OCI-LY1 (cell line): ENCODE measurements around the gene ITGA7.

Experiments used
- H2AFZ ChIP-seq: fragments of 200-600 bp; sonication (generic), shearing (Covaris generic); 2 replicates; pipeline ENCODE4 v1.6.0; 2014; ENCODE audit warnings: antibody characterized with exemption, mild to moderate bottlenecking, low read length
- H3F3A ChIP-seq: fragments of 200-600 bp; sonication (generic), shearing (Covaris generic); 2 replicates; pipeline ENCODE4 v1.6.0; 2014; ENCODE audit warnings: mild to moderate bottlenecking, antibody characterized with exemption, low read length, moderate library complexity; ENCODE audit not compliant: insufficient read depth
- H3K27ac ChIP-seq: fragments of 200-600 bp; sonication (generic); 2 replicates; pipeline ENCODE4 v1.5.1; 2014; ENCODE audit warnings: low read length, mixed run types, mild to moderate bottlenecking, low read depth; ENCODE audit not compliant: poor library complexity, severe bottlenecking
- H3K27me3 ChIP-seq: fragments of 200-600 bp; sonication (generic); 2 replicates; pipeline ENCODE4 v1.6.0; 2014; ENCODE audit warnings: antibody characterized with exemption, mild to moderate bottlenecking, low read length, moderate library complexity; ENCODE audit not compliant: insufficient read depth
- H3K36me3 ChIP-seq: fragments of 200-600 bp; sonication (generic); 2 replicates; pipeline ENCODE4 v1.6.1; 2014; ENCODE audit warnings: mild to moderate bottlenecking, antibody characterized with exemption, low read length, moderate library complexity, mixed read lengths; ENCODE audit not compliant: insufficient read depth
- H3K4me1 ChIP-seq: fragments of 200-600 bp; sonication (generic); 2 replicates; pipeline ENCODE4 v1.5.1; 2014; ENCODE audit warnings: mild to moderate bottlenecking, low read length, moderate library complexity; ENCODE audit not compliant: insufficient read depth, severe bottlenecking
- H3K4me2 ChIP-seq: fragments of 200-600 bp; sonication (generic), shearing (Covaris generic); 2 replicates; pipeline ENCODE4 v1.6.1; 2014; ENCODE audit warnings: low read length
- H3K4me3 ChIP-seq: fragments of 200-600 bp; sonication (generic); 2 replicates; pipeline ENCODE4 v1.5.1; 2014; ENCODE audit warnings: low read length, low read depth, mild to moderate bottlenecking, mixed read lengths; ENCODE audit not compliant: poor library complexity, severe bottlenecking
- H3K79me2 ChIP-seq: fragments of 200-600 bp; shearing (Covaris generic); 2 replicates; pipeline ENCODE4 v1.6.1; 2016; ENCODE audit warnings: mixed run types, low read length, mixed read lengths; ENCODE audit not compliant: insufficient read depth
- H3K9ac ChIP-seq: fragments of 200-600 bp; sonication (generic), shearing (Covaris generic); 2 replicates; pipeline ENCODE4 v1.6.1; 2014; ENCODE audit warnings: mild to moderate bottlenecking, low read length, mixed read lengths
- H3K9me2 ChIP-seq: fragments of 200-600 bp; sonication (generic), shearing (Covaris generic); 2 replicates; pipeline ENCODE4 v1.6.1; 2014; ENCODE audit warnings: low read depth, mild to moderate bottlenecking, low read length, mixed read lengths
- H3K9me3 ChIP-seq: fragments of 200-600 bp; shearing (Covaris generic); 2 replicates; pipeline ENCODE4 v1.6.1; 2014; ENCODE audit warnings: low read length, mixed read lengths
- H4K20me1 ChIP-seq: fragments of 200-600 bp; sonication (generic), shearing (Covaris generic); 2 replicates; pipeline ENCODE4 v1.6.0; 2016; ENCODE audit warnings: mild to moderate bottlenecking, low read length; ENCODE audit not compliant: insufficient read depth
- CTCF ChIP-seq: fragments of 200-600 bp; sonication (generic), shearing (Covaris generic); IDR thresholded peaks from 2 replicates; pipeline ENCODE4 v1.5.1; 2017; ENCODE audit warnings: mild to moderate bottlenecking, antibody characterized with exemption, low read length, moderate library complexity, mixed read lengths
- EZH2 ChIP-seq: fragments of 200-600 bp; sonication (generic), shearing (Covaris generic); IDR thresholded peaks from 2 replicates; pipeline ENCODE4 v1.8.0; 2017; ENCODE audit warnings: borderline replicate concordance, mixed run types, mild to moderate bottlenecking, antibody characterized with exemption, low read length, moderate library complexity, mixed read lengths

Gene ITGA7

GRCh38 chr12:55737581-55738122, 29.9 kb upstream of the ITGA7 start:
- no peaks in the 10 kb centered on the region for H3K79me2 ChIP-seq
- peak overlapping the region; percentile 63 for H3K4me3 ChIP-seq
- no peaks in the 10 kb centered on the region for H3K36me3 ChIP-seq
- no peaks in the 10 kb centered on the region for H4K20me1 ChIP-seq
- H2AFZ ChIP-seq, result peak overlapping the region; percentile 4; the same call in 1 of the 2 replicates
- peak overlapping the region; percentile 89 for H3K4me2 ChIP-seq
- peak overlapping the region; percentile 42; the same call in 1 of the 2 replicates for H3K9ac ChIP-seq
- no peaks in the 10 kb centered on the region; the same call in 1 of the 2 replicates for H3K27me3 ChIP-seq
- no peak for TF ChIP-seq CTCF
- no peak for TF ChIP-seq EZH2
- peaks cover 16% of the 10 kb centered on the region for H3K4me1 ChIP-seq
- no peaks in the 10 kb centered on the region for H3K9me2 ChIP-seq
- peak overlapping the region; percentile 43 for H3K27ac ChIP-seq
- H3K9me3 ChIP-seq, result no peaks in the 10 kb centered on the region
- H3F3A ChIP-seq, result no peaks in the 10 kb centered on the region

- Histone ChIP-seq H3K4me2 (no peak overlapping the region), H3K27ac (no peak overlapping the region), H3K36me3 (no peaks in the 10 kb centered on the region), H3K9ac (no peak overlapping the region), H4K20me1 (no peaks in the 10 kb centered on the region), H3K27me3 (no peaks in the 10 kb centered on the region; the same call in 1 of the 2 replicates), H3K9me3 (no peaks in the 10 kb centered on the region), H3K4me3 (no peak overlapping the region), H3K9me2 (no peaks in the 10 kb centered on the region), H2AFZ (no peak overlapping the region), H3K79me2 (no peaks in the 10 kb centered on the region), H3K4me1 (peaks cover 14% of the 10 kb centered on the region), H3F3A (no peaks in the 10 kb centered on the region)
- TF ChIP-seq CTCF (peak; percentile 94), EZH2 (no peak)
Observed at GRCh38 chr12:55736780-55737580, 29.3 kb upstream of the ITGA7 start.

- H3K4me1 ChIP-seq, result peaks cover 14% of the 10 kb centered on the region
- no peak overlapping the region for H3K9ac ChIP-seq
- H3K9me3 ChIP-seq, result no peaks in the 10 kb centered on the region
- H2AFZ ChIP-seq, result no peak overlapping the region
- TF ChIP-seq CTCF (no peak), EZH2 (no peak)
- no peaks in the 10 kb centered on the region for H3K36me3 ChIP-seq
- no peaks in the 10 kb centered on the region for H3K27me3 ChIP-seq
- no peaks in the 10 kb centered on the region for H3K9me2 ChIP-seq
- H3K4me3 ChIP-seq, result no peak overlapping the region
- no peak overlapping the region for H3K27ac ChIP-seq
- no peaks in the 10 kb centered on the region for H3F3A ChIP-seq
- no peaks in the 10 kb centered on the region for H4K20me1 ChIP-seq
- no peak overlapping the region for H3K4me2 ChIP-seq
- H3K79me2 ChIP-seq, result no peaks in the 10 kb centered on the region
Observed at GRCh38 chr12:55736076-55736475, 28.4 kb upstream of the ITGA7 start.
